ENCODE data around the gene CNPY3. TPM values are rescaled to one million over a fixed set of nuclear protein-coding genes. Genes with fewer than 3 reads are reported as not detected.

Gene CNPY3
- total and polyA plus RNA-seq, 2 of the 13 experiments (the other 11 are each of a cell fraction or from before 2014, with no cell fraction given): 42.3 to 60.2 TPM

- peak; percentile 63; the same call in 1 of the 2 replicates for TF ChIP-seq HOMEZ (CRISPR knock-in tag; IDR thresholded peaks at IDR 0.05; ENCODE audit: low read depth)
- TF ChIP-seq ZNF253 (CRISPR knock-in tag; IDR thresholded peaks at IDR 0.05; ENCODE audit: borderline replicate concordance): peak; percentile 97
- peak; percentile 98 for TF ChIP-seq ZNF704 (CRISPR knock-in tag; IDR thresholded peaks at IDR 0.05; ENCODE audit: borderline replicate concordance)
- TF ChIP-seq JDP2 (CRISPR knock-in tag; IDR thresholded peaks at IDR 0.05; ENCODE audit: borderline replicate concordance): peak; percentile 95
- peak; percentile 98 for TF ChIP-seq ZNF276 (CRISPR knock-in tag; IDR thresholded peaks at IDR 0.05; ENCODE audit: low read depth)
- peak; percentile 98 for TF ChIP-seq ZNF546 (CRISPR knock-in tag; conservative IDR thresholded peaks at IDR 0.05)
- TF ChIP-seq MAFF (IDR thresholded peaks at IDR 0.05; ENCODE audit: low read depth, low read length): no peak
- peak; percentile 98 for TF ChIP-seq DMAP1 (CRISPR knock-in tag; IDR thresholded peaks at IDR 0.05)
- TF ChIP-seq ZNF672 (CRISPR knock-in tag; IDR thresholded peaks at IDR 0.05): peak; percentile 95
- TF ChIP-seq MXD1 (CRISPR knock-in tag; IDR thresholded peaks at IDR 0.05): peak; percentile 99
- TF ChIP-seq TP53 (CRISPR knock-in tag; conservative IDR thresholded peaks at IDR 0.05): 0 out of 2 replicates have a peak, but pooled peaks have one; percentile 54
- TF ChIP-seq KLF16 (CRISPR knock-in tag; IDR thresholded peaks at IDR 0.05): peak in 1 of 2 experiments; percentile 98; a peak in 2 of 4 replicates
- peak; percentile 98 for TF ChIP-seq BRF2 (CRISPR knock-in tag; IDR thresholded peaks at IDR 0.05)
- peak; percentile 68; the same call in 1 of the 2 replicates for TF ChIP-seq TERF1 (CRISPR knock-in tag; IDR thresholded peaks at IDR 0.05)
- no peak for TF ChIP-seq CHD4 (IDR thresholded peaks at IDR 0.05; ENCODE audit: borderline replicate concordance, low read length)
- peak; percentile 52; the same call in 1 of the 2 replicates for TF ChIP-seq ATAD3A (CRISPR knock-in tag; IDR thresholded peaks at IDR 0.05)
- peak; percentile 99 for TF ChIP-seq TFDP2 (CRISPR knock-in tag; IDR thresholded peaks at IDR 0.05)
- TF ChIP-seq HDAC2 (CRISPR knock-in tag; IDR thresholded peaks at IDR 0.05): peak; percentile 95
- peak; percentile 44 for TF ChIP-seq RARA (CRISPR knock-in tag; IDR thresholded peaks at IDR 0.05)
- TF ChIP-seq ZNF33B (CRISPR knock-in tag; IDR thresholded peaks at IDR 0.05): peak; percentile 92
Measured at GRCh38 chr6:42928986-42929820, at the start of gene CNPY3 (continued).
